Endothelial cell of umbilical vein (primary cell): ENCODE data around the gene RTBDN.

ENCODE experiments used
- EZH2 ChIP-seq: IDR thresholded peaks from 2 replicates; pipeline ENCODE4 v1.6.1; 2012; ENCODE audit warnings: borderline replicate concordance, low read depth, mild to moderate bottlenecking, moderate library complexity, low read length, inconsistent platforms; ENCODE audit not compliant: severe bottlenecking
- JUN ChIP-seq: IDR thresholded peaks from 2 replicates; pipeline ENCODE4 v1.6.1; 2011; ENCODE audit warnings: borderline replicate concordance, low read depth; ENCODE audit not compliant: insufficient read length, insufficient read depth
- MYC ChIP-seq: IDR thresholded peaks from one replicate; pipeline ENCODE4 v1.6.1; 2011; ENCODE audit warnings: mild to moderate bottlenecking, low read depth, low read length
- POLR2A ChIP-seq: IDR thresholded peaks from 2 replicates; pipeline ENCODE4 v1.6.1; 2012; ENCODE audit warnings: low read depth, mild to moderate bottlenecking, control low read depth, low read length
- POLR2AphosphoS5 ChIP-seq: IDR thresholded peaks from 2 replicates; pipeline ENCODE4 v1.6.1; 2012; ENCODE audit warnings: low read depth, mild to moderate bottlenecking, control low read depth, low read length, moderate library complexity; ENCODE audit not compliant: insufficient read depth
- TF ChIP-seq, protein P1 (sequence below): IDR thresholded peaks from 2 replicates; pipeline ENCODE4 v1.6.1; 2011; ENCODE audit not compliant: insufficient read depth, insufficient read length
- TF ChIP-seq, protein P2 (sequence below), 2 donors: IDR thresholded peaks; 1 replicate in 1 of 2; 2 replicates in 1 of 2; pipeline ENCODE4 v1.5.1; 2011; ENCODE audit warnings: low read length in 2 of 2, mild to moderate bottlenecking in 2 of 2, moderate library complexity in 2 of 2, control low read depth in 1 of 2, inconsistent platforms in 1 of 2, low read depth in 1 of 2; ENCODE audit not compliant: insufficient read depth in 1 of 2; ENCODE audit errors: extremely low read depth in 1 of 2

DNA sequence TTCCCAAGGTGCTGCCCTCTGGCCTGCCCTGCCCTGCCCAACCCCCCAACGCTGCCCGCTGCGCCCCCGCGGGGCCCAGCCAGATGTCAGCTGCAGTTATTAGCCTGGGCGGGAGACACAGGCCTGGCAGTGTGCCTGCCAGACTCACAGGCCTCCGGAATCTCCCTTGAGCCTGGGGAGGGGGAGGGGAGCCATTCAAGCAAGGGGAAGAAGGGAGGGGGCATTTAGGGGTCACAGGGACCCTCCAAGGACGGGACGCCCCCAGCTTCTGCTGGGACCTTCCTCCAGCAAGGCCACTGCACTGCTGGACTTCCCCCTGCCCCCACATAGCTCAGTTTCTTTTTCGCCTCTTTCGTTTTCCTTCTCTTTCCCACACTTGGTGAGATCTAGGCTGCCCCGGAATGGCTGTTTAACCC, 45.7 kb downstream of the RTBDN start:
- TF ChIP-seq POLR2A (no peak), POLR2AphosphoS5 (peak; percentile 63), MYC (no peak), EZH2 (no peak), JUN (no peak)
- TF ChIP-seq, protein P1, sequence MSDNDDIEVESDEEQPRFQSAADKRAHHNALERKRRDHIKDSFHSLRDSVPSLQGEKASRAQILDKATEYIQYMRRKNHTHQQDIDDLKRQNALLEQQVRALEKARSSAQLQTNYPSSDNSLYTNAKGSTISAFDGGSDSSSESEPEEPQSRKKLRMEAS = no peak
- TF ChIP-seq, protein P2, sequence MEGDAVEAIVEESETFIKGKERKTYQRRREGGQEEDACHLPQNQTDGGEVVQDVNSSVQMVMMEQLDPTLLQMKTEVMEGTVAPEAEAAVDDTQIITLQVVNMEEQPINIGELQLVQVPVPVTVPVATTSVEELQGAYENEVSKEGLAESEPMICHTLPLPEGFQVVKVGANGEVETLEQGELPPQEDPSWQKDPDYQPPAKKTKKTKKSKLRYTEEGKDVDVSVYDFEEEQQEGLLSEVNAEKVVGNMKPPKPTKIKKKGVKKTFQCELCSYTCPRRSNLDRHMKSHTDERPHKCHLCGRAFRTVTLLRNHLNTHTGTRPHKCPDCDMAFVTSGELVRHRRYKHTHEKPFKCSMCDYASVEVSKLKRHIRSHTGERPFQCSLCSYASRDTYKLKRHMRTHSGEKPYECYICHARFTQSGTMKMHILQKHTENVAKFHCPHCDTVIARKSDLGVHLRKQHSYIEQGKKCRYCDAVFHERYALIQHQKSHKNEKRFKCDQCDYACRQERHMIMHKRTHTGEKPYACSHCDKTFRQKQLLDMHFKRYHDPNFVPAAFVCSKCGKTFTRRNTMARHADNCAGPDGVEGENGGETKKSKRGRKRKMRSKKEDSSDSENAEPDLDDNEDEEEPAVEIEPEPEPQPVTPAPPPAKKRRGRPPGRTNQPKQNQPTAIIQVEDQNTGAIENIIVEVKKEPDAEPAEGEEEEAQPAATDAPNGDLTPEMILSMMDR (IDR thresholded peaks at IDR 0.05; ENCODE audit: extremely low read depth in 1 of 2, insufficient read depth in 1 of 2, low read depth in 1 of 2, low read length in 2 of 2) = peak in 1 of 2 donors; percentile 1
